NT2/D1 (cell line): ENCODE results near the gene CLCA4.

Experiments
- SUZ12 ChIP-seq: IDR thresholded peaks from 2 replicates; pipeline ENCODE4 v1.6.1; 2011; ENCODE audit not compliant: insufficient read length, insufficient read depth; ENCODE audit errors: extremely low read depth
- YY1 ChIP-seq: IDR thresholded peaks from 2 replicates; pipeline ENCODE4 v1.6.1; 2011; ENCODE audit not compliant: insufficient read length, insufficient read depth
- ZNF274 ChIP-seq: IDR thresholded peaks from 2 replicates; pipeline ENCODE4 v1.6.1; 2011; ENCODE audit warnings: mild to moderate bottlenecking, low read depth, low read length

DNA sequence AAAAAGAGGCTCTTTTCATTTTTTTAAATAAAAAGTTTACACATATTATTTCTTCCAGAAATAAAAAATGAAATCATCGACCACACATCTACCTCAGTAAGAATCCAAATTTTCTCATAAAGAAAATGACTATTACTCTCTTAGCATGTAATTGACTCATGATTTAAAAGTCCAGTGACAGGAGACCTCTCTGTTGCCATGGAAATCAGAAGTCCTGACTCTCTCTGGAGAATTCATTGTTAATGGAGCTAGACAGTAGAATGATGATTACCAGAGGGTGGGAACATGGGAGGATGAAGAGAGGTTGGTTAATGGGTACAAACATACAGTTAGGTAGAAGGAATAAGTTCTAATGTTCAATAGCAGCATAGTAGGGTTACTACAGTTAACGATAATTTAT lies 5.0 kb upstream of the CLCA4 start:
- TF ChIP-seq SUZ12, result no peak
- TF ChIP-seq YY1, result no peak
- no peak for TF ChIP-seq ZNF274
